Body of pancreas (tissue), 4 donors: ENCODE results near the gene DIAPH3.

Experiments used
- CTCF ChIP-seq, 7 experiments: fragments of 450-650 bp in 4 of 7; fragments of 200-600 bp in 3 of 7; sonication (generic) in 3 of 7; IDR thresholded peaks; one replicate each; pipeline ENCODE4 v1.5.1; 2016 to 2019; ENCODE audit warnings: antibody characterized with exemption in 7 of 7
- POLR2A ChIP-seq, 3 donors: fragments of 450-650 bp; IDR thresholded peaks; one replicate each; pipeline ENCODE4 v1.6.1; 2016; ENCODE audit warnings: antibody characterized with exemption in 3 of 3, mild to moderate bottlenecking in 2 of 3

GRCh38 chr13:60000976-60001375, 162.8 kb downstream of the DIAPH3 start:
- no peak for TF ChIP-seq POLR2A (IDR thresholded peaks at IDR 0.05)
- TF ChIP-seq CTCF (IDR thresholded peaks at IDR 0.05), result no peak
